ENCODE measurements around the gene TP53BP1. TPM values are rescaled to one million over a fixed set of nuclear protein-coding genes. Genes with fewer than 3 reads are reported as not detected.
"Not testable (repeated sequence)": the region's sequence is repeated elsewhere in the genome, so short reads cannot be mapped to it uniquely, and the experiment has no call there.

The TP53BP1 gene
- polyA plus RNA-seq, 3 donors: 1.8 to 6.7 (median 3.1) TPM

DNA sequence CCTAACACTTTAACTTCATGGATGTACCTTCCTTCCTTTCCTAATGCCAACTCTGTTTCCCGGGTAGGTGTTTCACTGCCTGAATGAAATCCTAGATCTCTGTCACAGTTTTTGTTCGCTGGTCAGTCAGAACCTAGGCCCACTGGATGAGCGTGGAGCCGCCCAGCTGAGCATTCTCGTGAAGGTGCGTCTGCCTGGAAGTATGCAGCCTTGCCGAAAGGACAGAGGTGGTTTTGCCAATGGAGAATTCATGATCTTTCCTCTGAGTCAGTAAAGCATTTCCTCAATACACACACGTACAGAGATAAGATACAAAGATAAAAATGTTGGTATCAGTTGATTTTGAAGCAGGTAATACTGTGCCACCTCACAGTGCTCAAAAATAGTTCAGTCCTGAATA lies 89.3 kb downstream of the TP53BP1 start:
- Mint-ChIP-seq H3K27me3 (ENCODE audit: low read depth in 3 of 3) (no peaks in the 10 kb centered on the region), H3K36me3 (peaks cover 81 to 98% of the 10 kb centered on the region in 2 donors), H3K9me3 (peaks cover 0 to 2% (median 0%) of the 10 kb centered on the region in 7 donors), H3K27ac (no peak overlapping the region), H3K4me3 (no peak overlapping the region), H3K4me1 (no peaks in the 10 kb centered on the region)
- Histone ChIP-seq H3K79me2 (ENCODE audit: insufficient read depth, low read length) (no peaks in the 10 kb centered on the region), H3K9me3 (replicated peaks in 1 of 2; ENCODE audit: control insufficient read depth in 1 of 2, insufficient read depth in 1 of 2, low read length in 2 of 2) (no peaks in the 10 kb centered on the region), H3K27ac (ENCODE audit: low read depth in 1 of 2, low read length in 2 of 2) (no peak overlapping the region), H3K36me3 (replicated peaks in 1 of 2; ENCODE audit: control insufficient read depth in 1 of 2, insufficient read depth in 2 of 2, low read length in 2 of 2) (peaks cover 87 to 99% of the 10 kb centered on the region in 2 donors), H3K4me1 (ENCODE audit: control insufficient read depth in 1 of 2, insufficient read depth in 2 of 2, low read length in 2 of 2) (no peaks in the 10 kb centered on the region), H3K4me2 (replicated peaks; ENCODE audit: extremely low read depth, low read length, poor library complexity, severe bottlenecking) (no peak overlapping the region), H2AFZ (ENCODE audit: insufficient read depth, low read depth, low read length, poor library complexity, severe bottlenecking) (no peak overlapping the region), H3K9ac (ENCODE audit: insufficient read depth, low read length, poor library complexity, severe bottlenecking) (no peak overlapping the region), H3K4me3 (replicated peaks in 1 of 3; ENCODE audit: low read depth in 2 of 3, low read length in 3 of 3) (no peak overlapping the region), H3K27me3 (ENCODE audit: control insufficient read depth in 2 of 2, insufficient read depth in 2 of 2, low read length in 2 of 2) (no peaks in the 10 kb centered on the region), H4K20me1 (ENCODE audit: insufficient read depth, low read length) (no peaks in the 10 kb centered on the region)
- 100% methylated on average over 2 of the region's 8 CpGs for WGBS (ENCODE audit: insufficient coverage)
- TF ChIP-seq, protein P1, sequence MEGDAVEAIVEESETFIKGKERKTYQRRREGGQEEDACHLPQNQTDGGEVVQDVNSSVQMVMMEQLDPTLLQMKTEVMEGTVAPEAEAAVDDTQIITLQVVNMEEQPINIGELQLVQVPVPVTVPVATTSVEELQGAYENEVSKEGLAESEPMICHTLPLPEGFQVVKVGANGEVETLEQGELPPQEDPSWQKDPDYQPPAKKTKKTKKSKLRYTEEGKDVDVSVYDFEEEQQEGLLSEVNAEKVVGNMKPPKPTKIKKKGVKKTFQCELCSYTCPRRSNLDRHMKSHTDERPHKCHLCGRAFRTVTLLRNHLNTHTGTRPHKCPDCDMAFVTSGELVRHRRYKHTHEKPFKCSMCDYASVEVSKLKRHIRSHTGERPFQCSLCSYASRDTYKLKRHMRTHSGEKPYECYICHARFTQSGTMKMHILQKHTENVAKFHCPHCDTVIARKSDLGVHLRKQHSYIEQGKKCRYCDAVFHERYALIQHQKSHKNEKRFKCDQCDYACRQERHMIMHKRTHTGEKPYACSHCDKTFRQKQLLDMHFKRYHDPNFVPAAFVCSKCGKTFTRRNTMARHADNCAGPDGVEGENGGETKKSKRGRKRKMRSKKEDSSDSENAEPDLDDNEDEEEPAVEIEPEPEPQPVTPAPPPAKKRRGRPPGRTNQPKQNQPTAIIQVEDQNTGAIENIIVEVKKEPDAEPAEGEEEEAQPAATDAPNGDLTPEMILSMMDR (IDR thresholded peaks at IDR 0.05): no peak
- intact Hi-C loops (cut with micrococcal nuclease): no loop called here
- no peak for DNase-seq

DNA sequence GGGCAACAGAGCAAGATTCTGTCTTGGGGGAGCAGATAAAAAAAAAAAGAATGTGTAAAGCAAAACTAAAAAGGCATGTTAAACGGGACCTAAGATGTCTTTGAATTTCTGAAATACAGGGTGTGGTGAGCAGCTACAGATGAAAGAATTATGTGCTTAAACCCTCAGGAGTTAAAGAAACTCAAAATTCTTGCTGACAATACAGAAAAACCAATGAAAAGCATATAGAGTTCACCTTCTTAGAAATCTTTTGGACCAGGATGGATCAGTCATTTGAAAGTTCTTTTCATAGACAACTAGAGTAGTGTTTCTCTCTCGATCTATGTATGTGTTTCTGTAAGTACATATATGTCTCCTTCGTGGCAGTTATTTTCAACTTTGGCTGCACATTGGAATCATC lies 90.7 kb downstream of the TP53BP1 start:
- Mint-ChIP-seq H3K9me3 (peaks cover 0 to 2% (median 0%) of the 10 kb centered on the region in 7 donors), H3K4me1 (no peaks in the 10 kb centered on the region), H3K4me3 (no peak overlapping the region), H3K36me3 (peaks cover 83 to 98% of the 10 kb centered on the region in 2 donors), H3K27ac (peak overlapping the region in 1 of 7 donors; percentile 66), H3K27me3 (ENCODE audit: low read depth in 3 of 3) (no peaks in the 10 kb centered on the region)
- Histone ChIP-seq H3K9ac (ENCODE audit: insufficient read depth, low read length, poor library complexity, severe bottlenecking) (no peak overlapping the region), H3K27ac (ENCODE audit: low read depth in 1 of 2, low read length in 2 of 2) (no peak overlapping the region), H3K36me3 (replicated peaks in 1 of 2; ENCODE audit: control insufficient read depth in 1 of 2, insufficient read depth in 2 of 2, low read length in 2 of 2) (peaks cover 87 to 99% of the 10 kb centered on the region in 2 donors), H3K4me2 (replicated peaks; ENCODE audit: extremely low read depth, low read length, poor library complexity, severe bottlenecking) (no peak overlapping the region), H4K20me1 (ENCODE audit: insufficient read depth, low read length) (no peaks in the 10 kb centered on the region), H3K9me3 (replicated peaks in 1 of 2; ENCODE audit: control insufficient read depth in 1 of 2, insufficient read depth in 1 of 2, low read length in 2 of 2) (no peaks in the 10 kb centered on the region), H3K4me3 (replicated peaks in 1 of 3; ENCODE audit: low read depth in 2 of 3, low read length in 3 of 3) (no peak overlapping the region), H3K79me2 (ENCODE audit: insufficient read depth, low read length) (no peaks in the 10 kb centered on the region), H2AFZ (ENCODE audit: insufficient read depth, low read depth, low read length, poor library complexity, severe bottlenecking) (no peak overlapping the region), H3K4me1 (ENCODE audit: control insufficient read depth in 1 of 2, insufficient read depth in 2 of 2, low read length in 2 of 2) (no peaks in the 10 kb centered on the region), H3K27me3 (ENCODE audit: control insufficient read depth in 2 of 2, insufficient read depth in 2 of 2, low read length in 2 of 2) (no peaks in the 10 kb centered on the region)
- intact Hi-C loops (cut with micrococcal nuclease): no loop called here
- TF ChIP-seq, protein P1 (IDR thresholded peaks at IDR 0.05): no peak
- WGBS (ENCODE audit: insufficient coverage): 83% methylated on average over 1 of the region's 3 CpGs
- DNase-seq: no peak

DNA sequence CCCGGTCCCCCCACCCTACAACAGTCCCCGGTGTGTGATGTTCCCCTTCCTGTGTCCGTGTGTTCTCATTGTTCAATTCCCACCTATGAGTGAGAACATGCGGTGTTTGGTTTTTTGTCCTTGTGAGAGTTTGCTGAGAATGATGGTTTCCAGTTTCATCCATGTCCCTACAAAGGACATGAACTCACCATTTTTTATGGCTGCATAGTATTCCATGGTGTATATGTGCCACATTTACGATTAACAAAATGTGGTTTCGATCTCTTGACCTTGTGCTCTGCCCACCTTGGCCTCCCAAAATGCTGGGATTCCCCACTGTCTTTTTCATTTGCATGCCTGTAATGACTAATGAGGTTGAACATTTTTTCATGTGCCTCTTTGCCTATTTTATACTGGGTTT lies 99.4 kb downstream of the TP53BP1 start:
- H3K27me3 Mint-ChIP-seq (ENCODE audit: low read depth in 3 of 3); intact Hi-C loops (cut with micrococcal nuclease); H3K4me1 Mint-ChIP-seq; H3K79me2 ChIP-seq (ENCODE audit: insufficient read depth, low read length); H3K4me3 ChIP-seq (replicated peaks in 1 of 3; ENCODE audit: low read depth in 2 of 3, low read length in 3 of 3); H3K4me2 ChIP-seq (replicated peaks; ENCODE audit: extremely low read depth, low read length, poor library complexity, severe bottlenecking); H2AFZ ChIP-seq (ENCODE audit: insufficient read depth, low read depth, low read length, poor library complexity, severe bottlenecking); DNase-seq; H3K9me3 ChIP-seq (replicated peaks in 1 of 2; ENCODE audit: control insufficient read depth in 1 of 2, insufficient read depth in 1 of 2, low read length in 2 of 2); H3K9me3 Mint-ChIP-seq; H3K4me3 Mint-ChIP-seq; H3K27me3 ChIP-seq (ENCODE audit: control insufficient read depth in 2 of 2, insufficient read depth in 2 of 2, low read length in 2 of 2); H3K4me1 ChIP-seq (ENCODE audit: control insufficient read depth in 1 of 2, insufficient read depth in 2 of 2, low read length in 2 of 2); H4K20me1 ChIP-seq (ENCODE audit: insufficient read depth, low read length); H3K9ac ChIP-seq (ENCODE audit: insufficient read depth, low read length, poor library complexity, severe bottlenecking); H3K27ac ChIP-seq (ENCODE audit: low read depth in 1 of 2, low read length in 2 of 2); H3K27ac Mint-ChIP-seq: not testable (repeated sequence)
- H3K36me3 ChIP-seq (replicated peaks in 1 of 2; ENCODE audit: control insufficient read depth in 1 of 2, insufficient read depth in 2 of 2, low read length in 2 of 2): peaks cover 45 to 66% of the 10 kb centered on the region in 2 donors
- 100% methylated on average over 2 of the region's 6 CpGs for WGBS (ENCODE audit: insufficient coverage)
- H3K36me3 Mint-ChIP-seq: peaks cover 57 to 78% of the 10 kb centered on the region in 2 donors
